Ovary (tissue), 3 donors: ENCODE data around the gene CTRB1.

Source experiments
- CTCF ChIP-seq, 3 donors: fragments of 450-650 bp in 2 of 3; fragments of 200-600 bp in 1 of 3; IDR thresholded peaks; one replicate each; pipeline versions ENCODE4 v1.5.1 to v1.8.0; 2016 to 2022; ENCODE audit warnings: antibody characterized with exemption in 3 of 3, mild to moderate bottlenecking in 1 of 3
- EP300 ChIP-seq: sonication (generic); formaldehyde crosslinking; IDR thresholded peaks from one replicate; pipeline ENCODE4 v1.6.1; 2017; ENCODE audit warnings: antibody characterized with exemption
- POLR2A ChIP-seq: fragments of 450-650 bp; IDR thresholded peaks from one replicate; pipeline ENCODE4 v1.6.1; 2017; ENCODE audit warnings: antibody characterized with exemption, mild to moderate bottlenecking, moderate library complexity
- donor health status: DM: no; HTN: no; CAD: no.

GRCh38 chr16:75207831-75208230 lies 11.0 kb upstream of the CTRB1 start:
- no peak for TF ChIP-seq POLR2A
- no peak for TF ChIP-seq CTCF (IDR thresholded peaks at IDR 0.05)
- TF ChIP-seq EP300 = no peak
